ENCODE results near the gene MYO16.

DNA sequence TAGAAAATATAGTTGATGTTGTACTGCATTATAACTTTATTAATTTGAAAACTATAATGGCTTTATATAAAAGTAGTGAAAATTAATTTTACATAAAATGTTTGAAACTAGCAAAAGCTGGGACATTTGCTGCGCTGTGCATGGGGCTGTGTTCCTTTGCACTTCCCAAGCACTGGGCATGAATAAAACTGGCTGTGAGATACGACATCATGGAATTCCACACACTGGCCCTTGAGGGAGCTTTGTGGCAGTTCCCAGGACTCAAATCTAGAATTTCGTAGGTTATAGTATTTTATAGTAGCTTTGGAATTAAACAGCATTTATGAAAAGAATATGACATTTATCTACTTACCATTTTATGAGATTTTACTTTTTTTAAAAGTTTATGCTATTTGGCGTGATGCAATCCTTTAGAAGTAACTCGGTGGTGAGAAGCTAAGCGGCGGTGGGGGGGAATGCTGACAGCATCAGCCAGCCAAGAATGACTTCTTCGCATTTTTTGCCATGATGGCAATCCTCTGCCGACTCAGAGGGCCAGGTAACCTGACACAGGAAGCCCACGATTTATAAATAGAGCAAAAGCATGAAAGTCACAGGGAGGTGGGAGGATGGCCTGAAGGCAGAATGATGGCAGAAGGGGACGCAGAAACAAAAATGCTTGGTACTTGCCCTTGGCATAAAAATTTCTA is 553.5 kb downstream of the MYO16 start:
- TF ChIP-seq, protein P1, sequence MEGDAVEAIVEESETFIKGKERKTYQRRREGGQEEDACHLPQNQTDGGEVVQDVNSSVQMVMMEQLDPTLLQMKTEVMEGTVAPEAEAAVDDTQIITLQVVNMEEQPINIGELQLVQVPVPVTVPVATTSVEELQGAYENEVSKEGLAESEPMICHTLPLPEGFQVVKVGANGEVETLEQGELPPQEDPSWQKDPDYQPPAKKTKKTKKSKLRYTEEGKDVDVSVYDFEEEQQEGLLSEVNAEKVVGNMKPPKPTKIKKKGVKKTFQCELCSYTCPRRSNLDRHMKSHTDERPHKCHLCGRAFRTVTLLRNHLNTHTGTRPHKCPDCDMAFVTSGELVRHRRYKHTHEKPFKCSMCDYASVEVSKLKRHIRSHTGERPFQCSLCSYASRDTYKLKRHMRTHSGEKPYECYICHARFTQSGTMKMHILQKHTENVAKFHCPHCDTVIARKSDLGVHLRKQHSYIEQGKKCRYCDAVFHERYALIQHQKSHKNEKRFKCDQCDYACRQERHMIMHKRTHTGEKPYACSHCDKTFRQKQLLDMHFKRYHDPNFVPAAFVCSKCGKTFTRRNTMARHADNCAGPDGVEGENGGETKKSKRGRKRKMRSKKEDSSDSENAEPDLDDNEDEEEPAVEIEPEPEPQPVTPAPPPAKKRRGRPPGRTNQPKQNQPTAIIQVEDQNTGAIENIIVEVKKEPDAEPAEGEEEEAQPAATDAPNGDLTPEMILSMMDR (conservative IDR thresholded peaks at IDR 0.05; ENCODE audit: low read length), result no peak
- no peak for TF ChIP-seq EZH2phosphoT487 (IDR thresholded peaks at IDR 0.05; ENCODE audit: borderline replicate concordance)
